Vagina (tissue), 2 donors: Measurements from ENCODE around the gene CD300H. TPM values are rescaled to one million over a fixed set of nuclear protein-coding genes. Genes with fewer than 3 reads are reported as not detected.

ENCODE experiments used
- DNase-seq, 2 donors: peaks; one replicate each; pipeline ENCODE4 v3.0.0-alpha.2; 2017; ENCODE audit errors: extremely low spot score in 2 of 2
- H3K27ac ChIP-seq: fragments of 200-600 bp; sonication (generic); one replicate; pipeline ENCODE4 v1.5.1; 2019
- H3K27me3 ChIP-seq: fragments of 200-600 bp; sonication (generic); one replicate; pipeline ENCODE4 v1.5.1; 2019
- H3K36me3 ChIP-seq, 2 donors: fragments of 200-600 bp; sonication (generic); one replicate each; pipeline ENCODE4 v1.5.1; 2017 to 2019
- H3K4me1 ChIP-seq: fragments of 200-600 bp; sonication (generic); one replicate; pipeline ENCODE4 v1.5.1; 2019
- H3K4me3 ChIP-seq, 2 donors: fragments of 200-600 bp; sonication (generic); 1 replicate in 1 of 2; 2 replicates in 1 of 2; pipeline ENCODE4 v1.5.1; 2016 to 2019
- H3K9me3 ChIP-seq: fragments of 200-600 bp; sonication (generic); one replicate; pipeline ENCODE4 v1.5.1; 2019
- CTCF ChIP-seq, 3 experiments: fragments of 450-650 bp in 2 of 3; fragments of 200-600 bp in 1 of 3; sonication (generic) in 1 of 3; IDR thresholded peaks; one replicate each; pipeline ENCODE4 v1.5.1; 2017 to 2019; ENCODE audit warnings: antibody characterized with exemption in 3 of 3, mild to moderate bottlenecking in 2 of 3, moderate library complexity in 2 of 3
- POLR2A ChIP-seq, 2 donors: fragments of 450-650 bp; IDR thresholded peaks; one replicate each; pipeline ENCODE4 v1.6.1; 2017; ENCODE audit warnings: antibody characterized with exemption in 2 of 2, mild to moderate bottlenecking in 2 of 2, moderate library complexity in 2 of 2
- POLR2AphosphoS5 ChIP-seq, 2 donors: sonication (generic); formaldehyde crosslinking; IDR thresholded peaks; one replicate each; pipeline ENCODE4 v1.9.0; 2017; ENCODE audit warnings: antibody characterized with exemption in 2 of 2, mild to moderate bottlenecking in 2 of 2, low read depth in 1 of 2; ENCODE audit not compliant: insufficient read depth in 1 of 2
- intact Hi-C: fragments of 100-400 bp; cut with DNase I; formaldehyde crosslinking; loops from one replicate; pipeline ENCODE4 v1.15.1; 2023
- total RNA-seq: library from RNA; depleted of rRNA; stranded (reverse); fragments of >200 nt; gene quantifications from one replicate; pipeline ENCODE4 v1.2.3, GENCODE V29; 2016

The CD300H gene
- not detected for total RNA-seq

GRCh38 chr17:74567397-74567796 lies at the start of gene CD300H:
Gene CD300H, minus strand, starts transcription at chr17:74567509.
- Histone ChIP-seq H3K9me3 (no peaks in the 10 kb centered on the region), H3K27me3 (no peaks in the 10 kb centered on the region), H3K4me3 (no peak within 1 kb of the TSS), H3K36me3 (no peaks in the 10 kb centered on the region), H3K4me1 (peaks cover 9% of the 10 kb centered on the region), H3K27ac (no peak within 1 kb of the TSS)
- intact Hi-C loops = no loop called here
- TF ChIP-seq POLR2A (IDR thresholded peaks at IDR 0.05) = no peak
- TF ChIP-seq CTCF (IDR thresholded peaks at IDR 0.05) = no peak
- TF ChIP-seq POLR2AphosphoS5 (IDR thresholded peaks at IDR 0.05; ENCODE audit: insufficient read depth in 1 of 2, low read depth in 1 of 2) = no peak
- no peak for DNase-seq

GRCh38 chr17:74616696-74617095 lies 49.4 kb upstream of the CD300H start:
- no peak for DNase-seq
- Histone ChIP-seq H3K27ac (no peak overlapping the region), H3K4me1 (no peaks in the 10 kb centered on the region), H3K9me3 (no peaks in the 10 kb centered on the region), H3K36me3 (no peaks in the 10 kb centered on the region), H3K27me3 (no peaks in the 10 kb centered on the region), H3K4me3 (no peak overlapping the region)
- intact Hi-C loops = no loop called here
- TF ChIP-seq CTCF (IDR thresholded peaks at IDR 0.05) (no peak), POLR2AphosphoS5 (IDR thresholded peaks at IDR 0.05; ENCODE audit: insufficient read depth in 1 of 2, low read depth in 1 of 2) (no peak), POLR2A (IDR thresholded peaks at IDR 0.05) (no peak)

GRCh38 chr17:74612046-74612445 lies 44.7 kb upstream of the CD300H start:
- intact Hi-C loops = no loop called here
- no peak for DNase-seq
- no peak for TF ChIP-seq POLR2A (IDR thresholded peaks at IDR 0.05)
- no peak for TF ChIP-seq POLR2AphosphoS5 (IDR thresholded peaks at IDR 0.05; ENCODE audit: insufficient read depth in 1 of 2, low read depth in 1 of 2)
- TF ChIP-seq CTCF (IDR thresholded peaks at IDR 0.05) = no peak
- H3K27me3 ChIP-seq = no peaks in the 10 kb centered on the region
- H3K4me1 ChIP-seq = no peaks in the 10 kb centered on the region
- no peak overlapping the region for H3K27ac ChIP-seq
- H3K4me3 ChIP-seq = no peak overlapping the region
- no peaks in the 10 kb centered on the region for H3K36me3 ChIP-seq
- H3K9me3 ChIP-seq = no peaks in the 10 kb centered on the region

- TF ChIP-seq CTCF (IDR thresholded peaks at IDR 0.05) = no peak
- TF ChIP-seq POLR2AphosphoS5 (IDR thresholded peaks at IDR 0.05; ENCODE audit: insufficient read depth in 1 of 2, low read depth in 1 of 2) = no peak
- TF ChIP-seq POLR2A (IDR thresholded peaks at IDR 0.05) = no peak
- DNase-seq = no peak
- Histone ChIP-seq H3K4me3 (no peak overlapping the region), H3K27ac (no peak overlapping the region), H3K4me1 (peaks cover 8% of the 10 kb centered on the region), H3K9me3 (no peaks in the 10 kb centered on the region), H3K36me3 (no peaks in the 10 kb centered on the region), H3K27me3 (no peaks in the 10 kb centered on the region)
- intact Hi-C loops = no loop called here
Measured at GRCh38 chr17:74610108-74610507, 42.8 kb upstream of the CD300H start.

GRCh38 chr17:74608511-74608910 lies 41.2 kb upstream of the CD300H start:
- H3K27ac ChIP-seq = no peak overlapping the region
- no peak for DNase-seq
- intact Hi-C loops = no loop called here

More at GRCh38 chr17:74608511-74608910, 41.2 kb upstream of the CD300H start:
- H3K4me1 ChIP-seq = peaks cover 20% of the 10 kb centered on the region
- no peak overlapping the region for H3K4me3 ChIP-seq
- TF ChIP-seq POLR2A (IDR thresholded peaks at IDR 0.05) (no peak), POLR2AphosphoS5 (IDR thresholded peaks at IDR 0.05; ENCODE audit: insufficient read depth in 1 of 2, low read depth in 1 of 2) (no peak), CTCF (IDR thresholded peaks at IDR 0.05) (no peak)
- H3K36me3 ChIP-seq = no peaks in the 10 kb centered on the region
- no peaks in the 10 kb centered on the region for H3K9me3 ChIP-seq
- H3K27me3 ChIP-seq = no peaks in the 10 kb centered on the region
